Loucy (cell line): ENCODE results near the gene CIITA.
"Not testable (repeated sequence)": the region's sequence is repeated elsewhere in the genome, so short reads cannot be mapped to it uniquely, and the experiment has no call there.

Experiments used
- H2AFZ ChIP-seq: fragments of 200-600 bp; sonication (generic); 2 replicates; pipeline ENCODE4 v1.6.0; 2016; ENCODE audit warnings: antibody characterized with exemption, mild to moderate bottlenecking, low read length, moderate library complexity
- H3F3A ChIP-seq: fragments of 200-600 bp; 2 replicates; pipeline ENCODE4 v1.6.0; 2016; ENCODE audit warnings: antibody characterized with exemption, low read depth, mild to moderate bottlenecking
- H3K27me3 ChIP-seq: fragments of 200-600 bp; sonication (generic); 2 replicates; pipeline ENCODE4 v1.6.1; 2014; ENCODE audit warnings: low read length, mild to moderate bottlenecking; ENCODE audit not compliant: insufficient read depth, poor library complexity, severe bottlenecking
- H3K36me3 ChIP-seq: fragments of 200-600 bp; sonication (generic); 2 replicates; pipeline ENCODE4 v1.6.1; 2016; ENCODE audit warnings: low read length; ENCODE audit not compliant: insufficient read depth
- H3K4me1 ChIP-seq: fragments of 200-600 bp; sonication (generic); 2 replicates; pipeline ENCODE4 v1.5.1; 2014; ENCODE audit warnings: low read length, mild to moderate bottlenecking; ENCODE audit not compliant: insufficient read depth, poor library complexity, severe bottlenecking
- H3K4me2 ChIP-seq: fragments of 200-600 bp; sonication (generic); 2 replicates; pipeline ENCODE4 v1.6.0; 2014; ENCODE audit warnings: antibody characterized with exemption, low read length, low read depth, mild to moderate bottlenecking; ENCODE audit not compliant: poor library complexity, severe bottlenecking
- H3K4me3 ChIP-seq: fragments of 200-600 bp; sonication (generic); 2 replicates; pipeline ENCODE4 v1.5.1; 2014; ENCODE audit warnings: low read length, mild to moderate bottlenecking, mixed read lengths; ENCODE audit not compliant: poor library complexity, severe bottlenecking
- H3K79me2 ChIP-seq: fragments of 200-600 bp; sonication (generic); 2 replicates; pipeline ENCODE4 v1.6.1; 2014; ENCODE audit warnings: low read length; ENCODE audit not compliant: insufficient read depth
- H3K9ac ChIP-seq: fragments of 200-600 bp; sonication (generic); 2 replicates; pipeline ENCODE4 v1.6.0; 2014; ENCODE audit warnings: mild to moderate bottlenecking, low read depth, low read length, moderate library complexity; ENCODE audit not compliant: poor library complexity, severe bottlenecking
- H3K9me2 ChIP-seq: fragments of 200-600 bp; sonication (generic); replicated peaks from 2 replicates; pipeline ENCODE4 v1.6.1; 2016; ENCODE audit warnings: low read depth, low read length, mixed read lengths
- H3K9me3 ChIP-seq: fragments of 200-600 bp; sonication (generic); 2 replicates; pipeline ENCODE4 v1.6.1; 2014; ENCODE audit warnings: mild to moderate bottlenecking, antibody characterized with exemption, low read length, low read depth; ENCODE audit not compliant: insufficient read depth
- H4K20me1 ChIP-seq: fragments of 200-600 bp; sonication (generic); 2 replicates; pipeline ENCODE4 v1.6.0; 2014; ENCODE audit warnings: antibody characterized with exemption, low read length, mild to moderate bottlenecking; ENCODE audit not compliant: insufficient read depth, poor library complexity, severe bottlenecking
- EZH2phosphoT487 ChIP-seq: fragments of 200-600 bp; IDR thresholded peaks from 2 replicates; pipeline ENCODE4 v1.6.1; 2018; ENCODE audit warnings: antibody characterized with exemption, mild to moderate bottlenecking, moderate library complexity, borderline replicate concordance
- TF ChIP-seq, protein P1 (sequence below): fragments of 200-600 bp; sonication (generic); conservative IDR thresholded peaks from 2 replicates; pipeline ENCODE4 v1.5.1; 2014; ENCODE audit warnings: mild to moderate bottlenecking, antibody characterized with exemption, low read length

The CIITA gene

DNA sequence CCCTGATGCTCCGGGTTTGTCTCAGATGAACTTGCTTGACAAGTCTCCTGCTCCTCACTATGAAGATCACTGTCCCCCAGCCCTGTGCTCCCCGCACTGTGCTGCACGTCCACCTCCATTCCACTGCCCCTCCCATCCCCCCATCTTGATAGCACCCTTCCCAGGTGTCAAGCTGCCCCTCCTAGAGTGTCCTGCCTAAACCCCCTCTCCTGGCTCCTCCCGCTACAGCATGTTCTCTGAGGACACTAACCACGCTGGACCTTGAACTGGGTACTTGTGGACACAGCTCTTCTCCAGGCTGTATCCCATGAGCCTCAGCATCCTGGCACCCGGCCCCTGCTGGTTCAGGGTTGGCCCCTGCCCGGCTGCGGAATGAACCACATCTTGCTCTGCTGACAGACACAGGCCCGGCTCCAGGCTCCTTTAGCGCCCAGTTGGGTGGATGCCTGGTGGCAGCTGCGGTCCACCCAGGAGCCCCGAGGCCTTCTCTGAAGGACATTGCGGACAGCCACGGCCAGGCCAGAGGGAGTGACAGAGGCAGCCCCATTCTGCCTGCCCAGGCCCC lies 46.7 kb downstream of the CIITA start:
- Histone ChIP-seq H4K20me1 (no peaks in the 10 kb centered on the region), H3K9ac (no peak overlapping the region)
- no peak for TF ChIP-seq EZH2phosphoT487
- TF ChIP-seq, protein P1, sequence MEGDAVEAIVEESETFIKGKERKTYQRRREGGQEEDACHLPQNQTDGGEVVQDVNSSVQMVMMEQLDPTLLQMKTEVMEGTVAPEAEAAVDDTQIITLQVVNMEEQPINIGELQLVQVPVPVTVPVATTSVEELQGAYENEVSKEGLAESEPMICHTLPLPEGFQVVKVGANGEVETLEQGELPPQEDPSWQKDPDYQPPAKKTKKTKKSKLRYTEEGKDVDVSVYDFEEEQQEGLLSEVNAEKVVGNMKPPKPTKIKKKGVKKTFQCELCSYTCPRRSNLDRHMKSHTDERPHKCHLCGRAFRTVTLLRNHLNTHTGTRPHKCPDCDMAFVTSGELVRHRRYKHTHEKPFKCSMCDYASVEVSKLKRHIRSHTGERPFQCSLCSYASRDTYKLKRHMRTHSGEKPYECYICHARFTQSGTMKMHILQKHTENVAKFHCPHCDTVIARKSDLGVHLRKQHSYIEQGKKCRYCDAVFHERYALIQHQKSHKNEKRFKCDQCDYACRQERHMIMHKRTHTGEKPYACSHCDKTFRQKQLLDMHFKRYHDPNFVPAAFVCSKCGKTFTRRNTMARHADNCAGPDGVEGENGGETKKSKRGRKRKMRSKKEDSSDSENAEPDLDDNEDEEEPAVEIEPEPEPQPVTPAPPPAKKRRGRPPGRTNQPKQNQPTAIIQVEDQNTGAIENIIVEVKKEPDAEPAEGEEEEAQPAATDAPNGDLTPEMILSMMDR: no peak

DNA sequence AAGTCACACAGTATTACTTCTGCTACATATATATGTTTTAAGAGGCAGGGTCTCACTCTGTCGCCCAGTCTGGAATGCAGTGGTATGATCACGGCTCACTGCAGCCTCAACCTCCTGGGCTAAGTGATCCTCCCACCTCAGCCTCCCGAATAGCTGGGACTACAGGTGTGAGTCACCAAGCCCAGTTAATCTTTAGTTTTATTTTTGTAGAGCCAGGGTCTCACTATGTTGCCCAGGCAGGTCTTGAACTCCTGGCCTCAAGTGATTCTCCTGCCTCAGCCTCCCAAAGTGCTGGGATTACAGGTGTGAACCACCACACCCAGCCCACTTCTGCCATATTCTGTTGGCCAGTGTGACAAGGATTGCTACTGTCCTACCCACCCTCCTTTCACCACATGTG lies 48.3 kb downstream of the CIITA start:
- not testable (repeated sequence) for H3K4me1 ChIP-seq, H3K4me2 ChIP-seq, H4K20me1 ChIP-seq, H3K79me2 ChIP-seq, H3K9me2 ChIP-seq, H3K4me3 ChIP-seq, H2AFZ ChIP-seq, H3K36me3 ChIP-seq, H3K27me3 ChIP-seq, H3K9me3 ChIP-seq, H3K9ac ChIP-seq, H3F3A ChIP-seq

More for the DNA sequence above, 46.7 kb downstream of the CIITA start:
- H3K4me2 ChIP-seq: no peak overlapping the region
- no peaks in the 10 kb centered on the region for H3K4me1 ChIP-seq
- H3K36me3 ChIP-seq: no peaks in the 10 kb centered on the region
- H3K9me3 ChIP-seq: no peaks in the 10 kb centered on the region
- no peaks in the 10 kb centered on the region for H3K79me2 ChIP-seq
- no peaks in the 10 kb centered on the region for H3K27me3 ChIP-seq
- no peak overlapping the region for H2AFZ ChIP-seq
- no peaks in the 10 kb centered on the region for H3K9me2 ChIP-seq
- H3K4me3 ChIP-seq: no peak overlapping the region
- no peaks in the 10 kb centered on the region for H3F3A ChIP-seq

DNA sequence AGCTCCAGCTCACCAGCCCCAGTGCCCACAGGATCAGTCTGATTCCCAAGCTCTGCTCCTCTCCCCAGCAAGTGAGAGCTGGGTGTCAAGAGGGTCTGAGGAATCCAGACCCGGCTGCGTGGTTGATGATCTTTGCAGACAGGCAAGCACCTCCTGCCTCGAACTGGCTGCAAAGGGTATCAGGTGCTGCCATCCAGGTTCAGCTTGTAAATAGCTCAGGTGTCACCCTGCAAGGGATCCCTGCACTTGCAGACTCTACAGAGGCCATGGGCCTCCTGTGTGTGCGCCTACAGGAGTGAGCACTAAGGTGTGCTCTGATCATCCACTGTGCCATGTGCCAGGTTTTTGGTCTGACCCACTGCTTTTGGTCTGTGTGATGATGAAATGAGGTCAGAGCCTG lies 49.1 kb downstream of the CIITA start:
- H4K20me1 ChIP-seq: no peaks in the 10 kb centered on the region
- no peak for TF ChIP-seq EZH2phosphoT487
- TF ChIP-seq, protein P1: no peak
- no peaks in the 10 kb centered on the region for H3K36me3 ChIP-seq
- no peaks in the 10 kb centered on the region for H3F3A ChIP-seq
- H3K27me3 ChIP-seq: no peaks in the 10 kb centered on the region
- no peaks in the 10 kb centered on the region for H3K79me2 ChIP-seq
- H3K4me2 ChIP-seq: no peak overlapping the region
- no peaks in the 10 kb centered on the region for H3K9me3 ChIP-seq
- no peaks in the 10 kb centered on the region for H3K9me2 ChIP-seq
- H3K9ac ChIP-seq: no peak overlapping the region
- H2AFZ ChIP-seq: no peak overlapping the region
- no peak overlapping the region for H3K4me3 ChIP-seq
- no peaks in the 10 kb centered on the region for H3K4me1 ChIP-seq

DNA sequence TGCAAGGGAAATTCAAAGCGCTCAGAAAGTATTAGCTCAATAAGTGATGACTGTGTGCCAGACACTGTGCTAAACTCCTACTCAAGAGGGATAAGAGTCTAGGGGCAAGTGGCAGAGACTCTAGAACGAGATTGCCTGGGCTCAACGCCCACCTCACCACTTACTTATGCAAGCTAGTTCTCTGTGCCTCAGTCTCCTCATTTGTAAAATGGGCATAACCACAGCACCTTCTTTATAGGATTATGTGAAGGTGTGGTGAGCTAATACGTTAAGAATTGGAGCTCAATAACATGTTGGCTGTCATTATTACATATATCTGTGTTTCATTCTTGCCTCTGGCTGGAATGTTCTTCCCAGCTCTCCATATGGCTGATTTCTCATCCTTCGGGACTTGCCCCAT lies 49.9 kb downstream of the CIITA start:
- H3K9ac ChIP-seq: no peak overlapping the region
- H3K4me3 ChIP-seq: no peak overlapping the region
- no peak overlapping the region for H2AFZ ChIP-seq
- H3K27me3 ChIP-seq: no peaks in the 10 kb centered on the region
- H3K36me3 ChIP-seq: no peaks in the 10 kb centered on the region
- H3K9me2 ChIP-seq: no peaks in the 10 kb centered on the region
- H3F3A ChIP-seq: no peaks in the 10 kb centered on the region
- H3K9me3 ChIP-seq: no peaks in the 10 kb centered on the region
- no peak overlapping the region for H3K4me2 ChIP-seq
- H3K79me2 ChIP-seq: no peaks in the 10 kb centered on the region
- no peaks in the 10 kb centered on the region for H4K20me1 ChIP-seq
- no peaks in the 10 kb centered on the region for H3K4me1 ChIP-seq
- TF ChIP-seq, protein P1: no peak
- TF ChIP-seq EZH2phosphoT487: no peak
